Progenitor cell of endocrine pancreas (in vitro differentiated cells): ENCODE results near the gene ARMH4. TPM values are rescaled to one million over a fixed set of nuclear protein-coding genes. Genes with fewer than 3 reads are reported as not detected.

Source experiments
- DNase-seq: peaks from one replicate; pipeline ENCODE4 v3.0.0; 2021; ENCODE audit warnings: low spot score; ENCODE audit not compliant: unreplicated experiment
- H3K27ac Mint-ChIP-seq: 2 replicates; pipeline ENCODE4 v1.8.0; 2021; ENCODE audit warnings: mild to moderate bottlenecking, moderate library complexity, mixed read lengths
- H3K27me3 Mint-ChIP-seq: 2 replicates; pipeline ENCODE4 v1.8.0; 2021; ENCODE audit warnings: mixed read lengths
- H3K36me3 Mint-ChIP-seq: 2 replicates; pipeline ENCODE4 v1.8.0; 2022; ENCODE audit warnings: mixed read lengths; ENCODE audit not compliant: insufficient read depth
- H3K4me1 Mint-ChIP-seq: 2 replicates; pipeline ENCODE4 v1.8.0; 2021; ENCODE audit warnings: low read depth, mixed read lengths
- H3K4me3 Mint-ChIP-seq: 2 replicates; pipeline ENCODE4 v1.8.0; 2021; ENCODE audit warnings: low read depth, mild to moderate bottlenecking, moderate library complexity, mixed read lengths
- H3K9me3 Mint-ChIP-seq: 2 replicates; pipeline ENCODE4 v1.8.0; 2021; ENCODE audit warnings: low read depth, mixed read lengths
- CTCF ChIP-seq: fragments of 200-600 bp; sonication (generic); IDR thresholded peaks from one replicate; pipeline ENCODE4 v1.5.0; 2021; ENCODE audit warnings: antibody characterized with exemption, mild to moderate bottlenecking; ENCODE audit not compliant: unreplicated experiment
- total RNA-seq: library from RNA; stranded (reverse); gene quantifications from 2 replicates; pipeline ENCODE4 v1.2.1, GENCODE V29; 2021

ARMH4 gene
- total RNA-seq, 1 donor from 2014 or later, result 36.2 TPM

GRCh38 chr14:58107041-58107440, 45.0 kb downstream of the ARMH4 start:
- no peak for TF ChIP-seq CTCF
- H3K36me3 Mint-ChIP-seq, result no peaks in the 10 kb centered on the region
- H3K4me1 Mint-ChIP-seq, result peaks cover 8% of the 10 kb centered on the region
- no peak overlapping the region for H3K27ac Mint-ChIP-seq
- no peak overlapping the region for H3K4me3 Mint-ChIP-seq
- no peaks in the 10 kb centered on the region for H3K9me3 Mint-ChIP-seq
- no peaks in the 10 kb centered on the region for H3K27me3 Mint-ChIP-seq
- no peak for DNase-seq

GRCh38 chr14:58106446-58106845, 45.6 kb downstream of the ARMH4 start:
- no peak for TF ChIP-seq CTCF
- no peaks in the 10 kb centered on the region for H3K36me3 Mint-ChIP-seq
- DNase-seq, result no peak
- no peak overlapping the region for H3K27ac Mint-ChIP-seq
- H3K9me3 Mint-ChIP-seq, result no peaks in the 10 kb centered on the region
- H3K4me3 Mint-ChIP-seq, result no peak overlapping the region
- H3K4me1 Mint-ChIP-seq, result peaks cover 8% of the 10 kb centered on the region
- H3K27me3 Mint-ChIP-seq, result no peaks in the 10 kb centered on the region

GRCh38 chr14:58104808-58105207, 47.2 kb downstream of the ARMH4 start:
- DNase-seq, result no peak

GRCh38 chr14:58100735-58101368, 51.2 kb downstream of the ARMH4 start:
- no peak overlapping the region for H3K27ac Mint-ChIP-seq
- H3K27me3 Mint-ChIP-seq, result no peaks in the 10 kb centered on the region
- no peak overlapping the region for H3K4me3 Mint-ChIP-seq
- H3K36me3 Mint-ChIP-seq, result peaks cover 2% of the 10 kb centered on the region
- H3K9me3 Mint-ChIP-seq, result no peaks in the 10 kb centered on the region
- H3K4me1 Mint-ChIP-seq, result peaks cover 5% of the 10 kb centered on the region
- DNase-seq, result no peak
- no peak for TF ChIP-seq CTCF

More at GRCh38 chr14:58104808-58105207, 47.2 kb downstream of the ARMH4 start:
- Mint-ChIP-seq H3K36me3 (no peaks in the 10 kb centered on the region), H3K4me3 (no peak overlapping the region), H3K27ac (no peak overlapping the region), H3K27me3 (no peaks in the 10 kb centered on the region), H3K9me3 (no peaks in the 10 kb centered on the region), H3K4me1 (peaks cover 8% of the 10 kb centered on the region)
- no peak for TF ChIP-seq CTCF

- no peak for TF ChIP-seq CTCF
- no peak for DNase-seq
- Mint-ChIP-seq H3K27me3 (no peaks in the 10 kb centered on the region), H3K4me1 (peaks cover 2% of the 10 kb centered on the region), H3K9me3 (no peaks in the 10 kb centered on the region), H3K36me3 (peaks cover 2% of the 10 kb centered on the region), H3K27ac (no peak overlapping the region), H3K4me3 (no peak overlapping the region)
Measured at GRCh38 chr14:58099682-58100081, 52.3 kb downstream of the ARMH4 start.
